Endodermal cell (in vitro differentiated cells): Measurements from ENCODE around the gene SON. TPM values are rescaled to one million over a fixed set of nuclear protein-coding genes. Genes with fewer than 3 reads are reported as not detected.

Experiments
- DNase-seq: peaks from one replicate; pipeline ENCODE4 v3.0.0-alpha.2; 2017
- H3K27ac ChIP-seq: 2 replicates; pipeline ENCODE4 v1.5.1; 2013; ENCODE audit warnings: mild to moderate bottlenecking, low read depth, low read length, moderate library complexity
- H3K27me3 ChIP-seq: 2 replicates; pipeline ENCODE4 v1.6.1; 2013; ENCODE audit warnings: mild to moderate bottlenecking, low read length, moderate library complexity; ENCODE audit not compliant: insufficient read depth, control insufficient read depth, poor library complexity, severe bottlenecking
- H3K36me3 ChIP-seq: 2 replicates; pipeline ENCODE4 v1.7.0; 2013; ENCODE audit warnings: mild to moderate bottlenecking, low read length, moderate library complexity; ENCODE audit not compliant: control insufficient read depth, insufficient read depth
- H3K4me1 ChIP-seq: one replicate; pipeline ENCODE4 v1.7.0; 2013; ENCODE audit warnings: low read length; ENCODE audit not compliant: control insufficient read depth, insufficient read depth
- H3K4me3 ChIP-seq: 2 replicates; pipeline ENCODE4 v1.5.1; 2013; ENCODE audit warnings: mild to moderate bottlenecking, low read length, moderate library complexity
- H3K9ac ChIP-seq: 2 replicates; pipeline ENCODE4 v1.6.1; 2013; ENCODE audit warnings: mild to moderate bottlenecking, low read length, moderate library complexity; ENCODE audit not compliant: poor library complexity, severe bottlenecking; ENCODE audit errors: extremely low read depth
- H3K9me3 ChIP-seq: 2 replicates; pipeline ENCODE4 v1.6.1; 2013; ENCODE audit warnings: mild to moderate bottlenecking, low read length, moderate library complexity; ENCODE audit not compliant: control insufficient read depth
- H3K27ac Mint-ChIP-seq: 2 replicates; pipeline ENCODE4 v1.8.0; 2020; ENCODE audit warnings: mixed read lengths
- H3K27me3 Mint-ChIP-seq: 2 replicates; pipeline ENCODE4 v1.8.0; 2021; ENCODE audit warnings: mild to moderate bottlenecking, mixed read lengths; ENCODE audit not compliant: insufficient read depth
- H3K36me3 Mint-ChIP-seq: 2 replicates; pipeline ENCODE4 v1.8.0; 2020; ENCODE audit warnings: low read depth, mixed read lengths
- H3K4me1 Mint-ChIP-seq: 2 replicates; pipeline ENCODE4 v1.8.0; 2020; ENCODE audit warnings: mixed read lengths
- H3K4me3 Mint-ChIP-seq: 2 replicates; pipeline ENCODE4 v1.8.0; 2020; ENCODE audit warnings: mild to moderate bottlenecking, moderate library complexity, mixed read lengths
- H3K9me3 Mint-ChIP-seq: 2 replicates; pipeline ENCODE4 v1.8.0; 2020; ENCODE audit warnings: mild to moderate bottlenecking, mixed read lengths
- CTCF ChIP-seq: fragments of 200-600 bp; sonication (generic); conservative IDR thresholded peaks from 2 replicates; pipeline ENCODE4 v1.5.0; 2021; ENCODE audit warnings: antibody characterized with exemption, mild to moderate bottlenecking
- WGBS, 2 experiments: methylation state at CpG; one replicate each; pipeline versions ENCODE4 v1.1.5 to v1.1.7; 2013; ENCODE audit warnings: missing lambda C conversion rate in 2 of 2, mixed read lengths in 1 of 2; ENCODE audit not compliant: insufficient coverage in 1 of 2, insufficient read length in 1 of 2; 5-methylcytosine and 5-hydroxymethylcytosine counted together
- total RNA-seq, 2 donors: library from RNA; stranded (reverse); fragmentation: NEBNext Ultra II Directional in 1 of 2; extraction: Animal tissue kit (Norgen Biotek cat#: 25700) in 1 of 2; gene quantifications; 2 replicates in 1 of 2; 3 replicates in 1 of 2; pipeline ENCODE4 v1.2.1, GENCODE V29; 2021

The SON gene
- total RNA-seq, 2 donors from 2014 or later: 283 to 337 TPM

GRCh38 chr21:33551664-33552063 lies 8.8 kb downstream of the SON start:
- Mint-ChIP-seq H3K9me3 (no peaks in the 10 kb centered on the region), H3K27ac (no peak overlapping the region), H3K27me3 (no peaks in the 10 kb centered on the region), H3K4me1 (peaks cover 6% of the 10 kb centered on the region), H3K36me3 (peaks cover 92% of the 10 kb centered on the region), H3K4me3 (no peak overlapping the region)
- no peaks in the 10 kb centered on the region for H3K4me1 ChIP-seq
- no peak for DNase-seq
- no peak overlapping the region for H3K9ac ChIP-seq
- 95 to 100% methylated on average over 2 of the region's 2 CpGs for WGBS, 2 experiments
- no peak overlapping the region for H3K4me3 ChIP-seq
- no peaks in the 10 kb centered on the region for H3K9me3 ChIP-seq
- TF ChIP-seq CTCF: no peak
- H3K36me3 ChIP-seq: peaks cover 94% of the 10 kb centered on the region
- no peak overlapping the region for H3K27ac ChIP-seq
- no peaks in the 10 kb centered on the region for H3K27me3 ChIP-seq

DNA sequence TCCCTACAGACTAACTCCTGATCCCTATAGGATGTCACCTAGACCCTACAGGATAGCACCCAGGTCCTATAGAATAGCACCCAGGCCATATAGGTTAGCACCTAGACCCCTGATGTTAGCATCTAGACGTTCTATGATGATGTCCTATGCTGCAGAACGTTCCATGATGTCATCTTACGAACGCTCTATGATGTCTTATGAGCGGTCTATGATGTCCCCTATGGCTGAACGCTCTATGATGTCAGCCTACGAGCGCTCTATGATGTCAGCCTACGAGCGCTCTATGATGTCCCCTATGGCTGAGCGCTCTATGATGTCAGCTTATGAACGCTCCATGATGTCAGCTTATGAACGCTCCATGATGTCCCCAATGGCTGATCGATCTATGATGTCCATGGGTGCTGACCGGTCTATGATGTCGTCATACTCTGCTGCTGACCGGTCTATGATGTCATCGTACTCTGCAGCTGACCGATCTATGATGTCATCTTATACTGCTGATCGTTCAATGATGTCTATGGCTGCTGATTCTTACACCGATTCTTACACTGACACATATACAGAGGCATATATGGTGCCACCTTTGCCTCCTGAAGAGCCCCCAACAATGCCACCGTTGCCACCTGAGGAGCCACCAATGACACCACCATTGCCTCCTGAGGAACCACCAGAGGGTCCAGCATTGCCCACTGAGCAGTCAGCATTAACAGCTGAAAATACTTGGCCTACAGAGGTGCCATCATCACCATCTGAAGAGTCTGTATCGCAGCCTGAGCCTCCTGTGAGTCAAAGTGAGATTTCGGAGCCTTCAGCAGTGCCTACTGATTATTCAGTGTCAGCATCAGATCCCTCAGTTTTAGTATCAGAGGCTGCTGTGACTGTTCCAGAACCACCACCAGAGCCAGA lies 9.5 kb downstream of the SON start:
- no peaks in the 10 kb centered on the region for H3K27me3 Mint-ChIP-seq
- no peaks in the 10 kb centered on the region for H3K9me3 Mint-ChIP-seq

DNA sequence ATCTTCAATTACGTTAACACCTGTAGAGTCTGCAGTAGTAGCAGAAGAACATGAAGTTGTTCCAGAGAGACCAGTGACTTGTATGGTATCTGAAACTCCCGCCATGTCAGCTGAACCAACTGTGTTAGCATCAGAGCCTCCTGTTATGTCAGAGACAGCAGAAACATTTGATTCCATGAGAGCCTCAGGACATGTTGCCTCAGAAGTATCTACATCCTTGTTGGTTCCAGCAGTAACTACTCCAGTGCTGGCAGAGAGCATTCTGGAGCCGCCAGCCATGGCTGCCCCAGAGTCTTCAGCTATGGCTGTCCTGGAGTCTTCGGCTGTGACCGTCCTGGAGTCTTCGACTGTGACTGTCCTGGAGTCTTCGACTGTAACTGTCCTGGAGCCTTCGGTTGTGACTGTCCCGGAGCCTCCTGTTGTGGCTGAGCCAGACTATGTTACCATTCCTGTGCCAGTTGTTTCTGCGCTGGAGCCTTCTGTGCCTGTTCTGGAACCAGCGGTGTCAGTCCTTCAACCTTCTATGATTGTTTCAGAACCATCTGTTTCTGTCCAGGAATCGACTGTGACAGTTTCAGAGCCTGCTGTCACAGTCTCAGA lies 10.3 kb downstream of the SON start:
- Histone ChIP-seq H3K9me3 (no peaks in the 10 kb centered on the region), H3K36me3 (peaks cover 96% of the 10 kb centered on the region), H3K27me3 (no peaks in the 10 kb centered on the region), H3K9ac (no peak overlapping the region), H3K27ac (no peak overlapping the region), H3K4me3 (no peak overlapping the region), H3K4me1 (no peaks in the 10 kb centered on the region)
- Mint-ChIP-seq H3K4me3 (no peak overlapping the region), H3K27me3 (no peaks in the 10 kb centered on the region), H3K27ac (no peak overlapping the region), H3K9me3 (no peaks in the 10 kb centered on the region), H3K4me1 (peaks cover 6% of the 10 kb centered on the region), H3K36me3 (peaks cover 93% of the 10 kb centered on the region)
- TF ChIP-seq CTCF: no peak
- 95 to 97% methylated on average over 12 of the region's 12 CpGs for WGBS, 2 experiments
- no peak for DNase-seq

More for the DNA sequence above, 9.5 kb downstream of the SON start:
- 97 to 99% methylated on average over 24 of the region's 24 CpGs for WGBS, 2 experiments
- H3K36me3 ChIP-seq: peaks cover 94% of the 10 kb centered on the region
- TF ChIP-seq CTCF: no peak
- no peak overlapping the region for H3K4me3 ChIP-seq
- H3K36me3 Mint-ChIP-seq: peaks cover 92% of the 10 kb centered on the region
- H3K4me1 ChIP-seq: no peaks in the 10 kb centered on the region
- H3K27me3 ChIP-seq: no peaks in the 10 kb centered on the region
- no peak overlapping the region for H3K9ac ChIP-seq
- no peak overlapping the region for H3K27ac Mint-ChIP-seq
- H3K27ac ChIP-seq: no peak overlapping the region
- no peaks in the 10 kb centered on the region for H3K9me3 ChIP-seq
- H3K4me1 Mint-ChIP-seq: peaks cover 6% of the 10 kb centered on the region
- no peak for DNase-seq
- H3K4me3 Mint-ChIP-seq: no peak overlapping the region
